Measurements from ENCODE around the gene OPA1.
A peak's percentile ranks its signal among the peaks of the same experiment; 100 is the strongest.
"Not testable (repeated sequence)": the region's sequence is repeated elsewhere in the genome, so short reads cannot be mapped to it uniquely, and the experiment has no call there.

Gene OPA1

DNA sequence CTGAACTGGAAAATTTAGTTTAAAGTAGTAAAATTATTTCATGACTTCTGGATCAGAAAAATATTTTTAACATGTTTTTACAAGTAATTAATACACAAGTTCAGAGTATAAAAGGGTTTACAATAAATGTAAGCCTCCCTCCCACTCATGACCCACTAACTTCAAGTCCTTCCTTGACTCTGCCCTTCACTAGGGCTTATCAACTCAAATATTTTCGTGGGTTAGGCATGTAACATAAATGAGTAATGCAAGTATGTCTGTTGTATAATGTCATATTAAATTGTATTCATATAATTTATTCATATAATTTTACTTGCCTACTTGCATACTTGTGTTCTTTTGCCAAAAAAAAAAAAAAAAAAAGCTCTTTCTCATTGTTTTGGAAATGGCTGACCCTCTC is 3.4 kb upstream of the OPA1 start:
- no peak for DNase-seq (ENCODE audit: low read depth)

DNA sequence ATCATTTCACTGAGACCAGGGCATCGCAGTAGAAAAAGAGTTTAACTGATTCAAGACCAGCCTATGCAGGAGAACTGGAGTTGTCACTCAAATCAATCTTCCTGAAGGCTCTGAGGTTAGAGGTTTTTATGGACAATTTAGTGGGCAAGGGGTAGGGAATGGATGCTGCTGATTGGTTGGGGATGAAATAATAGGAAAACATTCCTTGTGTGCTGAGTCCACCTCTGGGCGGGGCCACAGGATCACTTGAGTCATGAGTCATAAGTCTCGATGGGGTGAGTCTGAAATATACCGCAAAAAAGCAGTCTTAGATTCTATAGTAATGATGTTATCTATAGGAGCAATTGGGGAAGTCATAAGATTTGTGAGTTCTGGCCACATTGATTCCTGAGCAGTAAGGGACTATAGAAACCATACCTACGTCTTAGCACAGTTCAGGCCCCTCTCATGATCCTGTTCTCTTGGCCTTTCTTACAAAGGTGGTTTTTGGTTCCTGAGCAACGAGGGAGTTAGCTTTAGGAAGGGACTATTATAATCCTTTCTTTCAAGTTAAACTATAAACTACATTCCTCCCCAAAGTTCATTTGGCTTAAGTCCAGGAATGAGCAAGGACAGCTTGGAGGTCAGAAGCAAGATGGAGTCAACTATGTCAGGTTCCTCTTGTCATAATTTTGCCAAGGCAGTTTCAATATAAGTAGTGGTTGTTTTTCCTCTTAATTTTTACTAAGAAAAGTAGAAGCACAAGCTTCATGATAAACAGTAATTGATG is 2.7 kb upstream of the OPA1 start:
- DNase-seq (ENCODE audit: low read depth): no peak

DNA sequence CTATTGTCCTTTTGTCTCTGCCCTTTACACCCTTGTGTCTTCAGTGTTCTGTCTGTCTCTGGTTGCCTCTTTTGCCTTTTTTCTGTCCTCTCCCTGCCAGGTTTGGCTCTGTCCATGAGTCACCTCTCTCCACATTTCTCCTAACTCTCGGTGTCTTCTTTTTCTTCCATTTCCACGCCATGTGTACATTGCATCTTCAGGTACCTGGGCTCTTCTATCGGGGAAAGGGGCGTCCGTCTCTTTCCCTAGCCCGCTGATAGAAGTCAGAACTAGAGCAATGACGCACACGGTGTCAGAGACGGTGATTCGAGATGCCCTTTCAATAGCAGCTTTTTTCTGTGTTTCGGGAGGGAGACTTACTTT is 641 bp downstream of the OPA1 start:
- DNase-seq (ENCODE audit: low read depth): peak; percentile 4

DNA sequence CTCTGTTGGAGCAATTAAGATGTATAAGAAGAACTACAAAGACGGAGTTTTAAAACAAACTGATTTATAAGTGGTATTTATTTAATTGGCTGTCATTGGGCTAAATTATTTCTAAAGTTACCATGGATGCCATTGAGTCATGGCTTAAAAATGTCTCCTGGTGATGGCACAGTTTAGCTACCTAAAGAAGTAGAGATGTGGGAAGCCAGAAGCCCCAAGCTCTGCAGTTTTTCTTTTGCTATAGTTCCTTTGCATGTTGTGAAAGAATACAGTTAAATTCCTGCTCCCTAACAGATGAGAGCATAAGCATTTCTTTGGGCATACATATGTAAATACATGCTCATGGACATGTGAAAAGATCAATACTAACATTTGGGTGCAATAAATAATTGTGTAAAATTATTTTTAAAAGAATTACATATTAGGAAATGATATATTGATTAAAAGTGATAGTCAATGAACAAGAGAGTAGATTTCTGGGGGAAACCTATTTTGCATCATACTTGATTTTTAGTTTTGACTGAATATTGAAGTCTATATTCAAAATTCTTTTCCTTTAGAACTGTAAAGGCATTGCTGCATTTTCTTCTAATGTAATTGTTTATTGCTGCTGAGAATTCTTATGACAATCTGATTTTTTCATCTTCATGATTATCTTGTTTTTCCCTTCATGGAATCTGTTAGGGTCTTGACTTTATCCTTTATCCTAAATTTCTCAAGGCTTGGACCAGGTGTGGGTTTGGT is 2.1 kb downstream of the OPA1 start:
- no peak for DNase-seq (ENCODE audit: low read depth)

DNA sequence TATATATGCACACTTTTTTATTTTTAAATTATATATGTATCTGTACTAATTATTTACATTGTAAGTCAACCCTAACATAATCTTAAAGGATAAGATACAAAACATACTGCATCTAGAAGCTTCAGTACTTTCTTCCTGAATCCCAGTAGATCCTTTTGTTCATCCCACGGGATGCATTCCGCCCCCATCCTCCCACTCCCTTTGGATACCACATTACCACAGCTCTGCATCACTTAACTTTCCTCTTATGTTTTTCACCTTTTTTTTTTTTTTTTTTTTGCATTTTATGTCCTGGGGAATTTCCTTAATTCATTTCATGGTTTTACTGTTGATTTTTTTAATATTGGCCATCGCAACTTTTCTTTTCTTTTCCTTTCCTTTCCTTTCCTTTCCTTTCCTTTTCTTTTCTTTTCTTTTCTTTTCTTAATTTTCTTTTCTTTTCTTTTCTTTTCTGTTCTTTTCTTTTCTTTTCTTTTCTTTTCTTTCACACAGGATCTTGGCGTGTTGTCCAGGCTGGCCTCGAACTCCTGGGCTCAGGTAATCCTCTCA is 3.0 kb downstream of the OPA1 start:
- no peak for DNase-seq (ENCODE audit: low read depth)

DNA sequence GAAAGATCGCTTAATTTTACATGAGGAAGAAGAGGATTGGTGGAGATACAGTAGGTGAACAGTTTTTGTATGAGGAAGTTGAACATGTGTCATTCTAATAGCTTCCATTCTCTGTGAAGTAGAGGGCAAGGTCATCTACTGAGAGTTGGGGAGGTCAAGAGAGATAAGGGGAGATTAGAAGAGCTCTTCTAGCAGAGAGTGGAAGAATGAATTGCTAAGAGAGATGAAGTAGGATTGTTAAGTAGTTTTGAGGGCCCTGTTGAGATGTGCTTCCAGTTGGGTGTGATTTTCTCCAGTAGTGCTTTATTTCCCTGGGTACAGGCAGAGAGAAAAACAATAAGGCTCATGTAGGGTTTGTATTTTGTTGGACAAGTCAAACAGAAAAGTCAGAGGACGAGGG is 5.2 kb downstream of the OPA1 start:
- DNase-seq (ENCODE audit: low read depth): no peak

DNA sequence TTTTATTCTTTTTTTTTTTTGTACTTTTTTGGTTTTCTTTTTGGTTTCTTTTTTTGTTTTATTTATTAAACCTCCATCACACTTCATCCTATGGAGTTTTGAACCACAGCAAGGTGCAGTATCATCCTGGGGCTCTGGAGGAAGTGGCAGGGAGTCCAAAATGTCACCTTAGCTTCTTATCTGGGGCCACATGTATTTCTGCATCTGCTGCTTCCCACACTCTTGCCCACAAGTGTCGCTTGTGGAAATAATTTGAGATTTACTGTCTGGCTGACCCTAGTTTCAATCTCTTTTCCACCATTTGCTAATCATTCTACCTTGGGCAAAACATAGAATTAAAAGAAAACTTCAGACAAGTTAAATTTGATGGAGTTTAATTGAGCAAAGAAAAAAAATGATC is 6.4 kb downstream of the OPA1 start:
- no peak for DNase-seq (ENCODE audit: low read depth)

DNA sequence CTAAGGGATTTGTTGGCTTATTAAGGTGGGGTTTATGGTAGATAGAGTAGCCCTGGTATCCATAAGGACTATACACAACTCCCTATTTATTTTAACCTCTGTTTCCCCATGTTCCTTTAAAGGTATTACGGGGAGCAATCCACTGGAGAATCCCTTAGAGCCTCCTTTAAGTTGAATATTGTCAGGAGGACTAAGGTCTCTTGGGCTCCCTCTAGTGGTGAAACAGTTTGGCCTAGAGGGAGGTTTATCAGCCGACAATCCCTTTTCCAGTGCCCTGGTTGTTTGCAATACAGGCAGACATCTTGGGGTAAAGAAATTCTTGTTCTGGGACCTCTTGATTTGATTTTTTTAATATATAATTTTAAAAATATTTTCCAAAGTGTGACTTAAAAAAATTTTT is 12.9 kb downstream of the OPA1 start:
- DNase-seq (ENCODE audit: low read depth): peak; percentile 3

DNA sequence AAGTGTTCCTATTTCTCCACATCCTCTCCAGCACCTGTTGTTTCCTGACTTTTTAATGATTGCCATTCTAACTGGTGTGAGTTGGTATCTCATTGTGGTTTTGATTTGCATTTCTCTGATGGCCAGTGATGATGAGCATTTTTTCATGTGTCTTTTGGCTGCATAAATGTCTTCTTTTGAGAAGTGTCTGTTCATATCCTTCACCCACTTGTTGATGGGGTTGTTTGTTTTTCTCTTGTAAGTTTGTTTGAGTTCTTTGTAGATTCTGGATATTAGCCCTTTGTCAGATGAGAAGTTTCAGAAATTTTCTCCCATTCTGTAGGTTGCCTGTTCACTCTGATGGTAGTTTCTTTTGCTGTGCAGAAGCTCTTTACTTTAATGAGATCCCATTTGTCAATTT is 13.9 kb downstream of the OPA1 start:
- not testable (repeated sequence) for DNase-seq (ENCODE audit: low read depth)

DNA sequence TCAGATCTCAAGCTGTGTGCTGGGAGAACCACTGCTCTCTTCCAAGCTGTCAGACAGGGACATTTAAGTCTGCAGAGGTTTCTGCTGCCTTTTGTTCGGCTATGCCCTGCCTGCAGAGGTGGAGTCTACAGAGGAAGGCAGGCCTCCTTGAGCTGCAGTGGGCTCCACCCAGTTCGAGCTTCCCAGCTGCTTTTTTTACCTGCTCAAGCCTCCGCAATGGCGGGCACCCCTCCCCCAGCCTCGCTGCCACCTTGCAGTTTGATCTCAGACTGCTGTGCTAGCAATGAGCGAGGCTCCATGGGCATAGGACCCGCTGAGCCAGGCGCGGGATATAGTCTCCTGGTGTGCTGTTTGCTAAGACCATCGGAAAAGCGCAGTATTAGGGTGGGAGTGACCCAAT is 17.5 kb downstream of the OPA1 start:
- not testable (repeated sequence) for DNase-seq (ENCODE audit: low read depth)

DNA sequence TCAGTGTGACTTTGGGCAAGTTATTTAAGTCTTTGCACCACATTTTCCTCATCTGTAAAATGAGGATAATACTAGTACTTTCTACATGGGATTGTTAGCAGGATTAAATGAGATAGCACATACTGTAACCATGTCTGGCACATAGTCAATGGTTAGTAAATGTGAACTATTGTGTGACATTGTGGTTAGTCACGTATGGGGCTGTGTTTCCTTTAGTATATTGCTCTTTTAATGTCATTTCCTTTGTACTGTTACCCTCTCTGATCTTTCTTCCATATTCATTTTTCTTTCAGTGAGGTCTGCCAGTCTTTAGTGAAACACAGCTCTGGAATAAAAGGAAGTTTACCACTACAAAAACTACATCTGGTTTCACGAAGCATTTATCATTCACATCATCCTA is 21.4 kb downstream of the OPA1 start:
- DNase-seq (ENCODE audit: low read depth): no peak

DNA sequence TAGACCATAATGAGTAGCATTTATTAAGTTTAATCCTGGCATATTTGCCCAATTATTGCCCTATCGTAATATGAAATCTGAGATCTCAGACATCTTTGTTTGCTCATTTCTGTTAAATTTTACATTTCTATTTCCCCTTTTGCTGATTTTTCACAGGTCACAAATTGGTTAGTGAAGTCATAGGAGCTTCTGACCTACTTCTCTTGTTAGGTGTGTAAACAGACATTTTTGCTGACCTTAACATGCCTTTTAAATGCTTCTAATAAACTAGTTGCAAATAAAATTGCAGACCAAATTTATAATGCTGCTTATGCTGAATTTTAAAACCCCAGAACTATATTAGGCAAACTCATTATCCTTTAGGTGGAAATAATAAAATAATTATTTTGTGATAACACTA is 24.6 kb downstream of the OPA1 start:
- DNase-seq (ENCODE audit: low read depth): no peak

DNA sequence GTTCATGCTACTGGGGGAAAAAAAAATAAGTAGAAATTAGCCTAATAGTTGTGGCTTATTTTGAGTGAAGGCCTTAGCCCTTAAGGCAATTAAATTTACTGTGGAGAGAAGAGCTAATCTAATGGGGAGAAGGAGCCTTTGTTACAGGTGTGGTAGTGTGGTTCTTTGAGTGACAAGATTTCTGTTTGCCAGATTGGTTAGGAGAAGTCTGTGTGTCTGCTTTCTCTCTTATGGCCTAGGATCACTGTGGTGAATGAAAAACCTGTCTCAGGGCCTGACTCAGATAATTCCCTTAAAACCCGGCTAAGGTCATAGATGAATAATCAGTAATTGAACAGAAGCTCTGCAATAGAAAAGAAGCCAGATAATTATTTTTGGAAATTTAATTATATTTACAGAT is 27.0 kb downstream of the OPA1 start:
- DNase-seq (ENCODE audit: low read depth): no peak

DNA sequence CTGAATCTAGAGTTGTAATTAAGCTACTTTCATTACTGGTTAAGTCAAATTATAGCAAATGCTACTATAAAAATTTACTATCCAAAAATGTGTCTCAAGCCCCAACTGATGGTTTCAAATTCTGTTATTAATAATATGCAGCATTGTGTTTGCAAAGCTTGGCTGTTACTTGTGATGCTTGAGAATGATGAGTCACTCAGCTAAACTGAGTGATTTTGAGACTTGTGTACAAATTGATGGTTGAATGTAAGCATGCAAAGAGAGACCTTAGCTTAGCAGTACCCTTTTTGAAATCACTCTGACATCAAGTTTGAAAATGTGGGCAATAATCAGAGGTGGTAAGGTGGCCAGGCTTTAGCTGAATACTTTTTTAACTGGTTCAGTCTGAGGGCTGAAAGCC is 27.6 kb downstream of the OPA1 start:
- no peak for DNase-seq (ENCODE audit: low read depth)

DNA sequence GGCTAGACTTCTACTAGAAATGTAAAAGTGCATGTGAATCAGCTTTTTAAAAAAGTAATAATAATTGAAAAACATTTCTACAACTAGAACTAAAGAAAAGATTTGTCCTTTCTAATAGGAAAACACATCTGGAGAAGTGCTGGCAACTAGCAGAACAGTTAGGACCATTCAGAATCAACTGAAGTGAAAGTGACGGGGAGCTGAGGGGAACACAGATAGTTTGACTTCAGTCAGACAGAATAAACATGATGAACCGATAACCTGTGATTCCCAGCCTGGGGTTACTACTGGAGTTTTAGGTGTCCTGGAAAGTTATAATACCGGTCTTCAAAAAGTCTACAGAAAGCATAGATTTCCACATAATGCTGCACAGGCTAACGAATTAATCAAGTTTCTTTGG is 28.1 kb downstream of the OPA1 start:
- no peak for DNase-seq (ENCODE audit: low read depth)

DNA sequence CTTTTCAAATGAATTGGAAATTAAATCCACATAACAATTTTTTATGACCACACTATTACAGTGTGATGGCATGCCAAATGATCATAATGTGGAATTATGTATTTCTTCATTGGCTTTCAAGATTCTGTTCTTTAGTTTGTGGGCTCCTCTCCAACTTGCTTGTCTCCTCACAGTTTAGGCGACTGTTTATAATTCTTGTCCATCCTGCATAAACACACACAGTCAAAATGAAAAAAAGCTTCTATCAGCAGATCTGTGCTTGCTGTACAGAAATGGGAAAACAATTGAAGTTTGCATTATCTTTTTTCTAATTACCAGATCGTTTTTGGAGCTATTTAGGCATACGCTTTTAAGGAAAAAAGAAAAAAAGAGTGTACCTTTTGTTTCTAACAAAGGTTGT is 37.0 kb downstream of the OPA1 start:
- DNase-seq (ENCODE audit: low read depth): no peak

DNA sequence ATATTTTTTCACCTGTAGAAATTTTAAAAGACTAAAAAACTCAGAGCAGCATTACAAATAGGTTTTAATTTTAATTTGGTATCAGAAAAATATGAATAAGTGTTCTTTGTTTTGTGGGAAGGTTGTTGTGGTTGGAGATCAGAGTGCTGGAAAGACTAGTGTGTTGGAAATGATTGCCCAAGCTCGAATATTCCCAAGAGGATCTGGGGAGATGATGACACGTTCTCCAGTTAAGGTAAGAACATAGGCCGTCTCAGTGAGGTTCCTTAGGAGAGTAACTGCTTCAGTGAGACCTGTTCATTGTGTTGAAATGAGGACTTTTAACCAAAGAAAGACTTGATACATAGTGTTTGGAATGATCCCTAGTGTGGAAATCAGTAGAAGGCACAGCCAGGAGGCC is 44.8 kb downstream of the OPA1 start:
- DNase-seq (ENCODE audit: low read depth): no peak

DNA sequence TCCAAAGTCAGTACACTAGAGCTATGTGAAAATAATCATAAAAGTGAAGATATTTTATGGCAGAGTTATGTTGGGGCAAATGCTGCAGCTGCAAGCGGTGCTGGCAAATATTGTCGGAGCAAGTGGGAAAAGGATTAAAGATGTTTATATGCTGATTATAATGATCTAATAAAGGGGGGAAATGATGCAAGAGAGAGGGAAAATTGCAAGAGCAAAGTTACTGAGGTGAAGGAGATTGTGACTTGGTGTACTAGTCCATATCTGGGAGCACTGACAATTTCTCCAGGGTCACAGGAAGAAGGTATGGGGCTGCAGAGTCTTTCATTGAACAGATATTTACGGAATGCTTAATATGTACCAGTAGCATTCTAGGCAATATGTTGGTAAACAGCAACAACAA is 45.8 kb downstream of the OPA1 start:
- DNase-seq (ENCODE audit: low read depth): no peak

DNA sequence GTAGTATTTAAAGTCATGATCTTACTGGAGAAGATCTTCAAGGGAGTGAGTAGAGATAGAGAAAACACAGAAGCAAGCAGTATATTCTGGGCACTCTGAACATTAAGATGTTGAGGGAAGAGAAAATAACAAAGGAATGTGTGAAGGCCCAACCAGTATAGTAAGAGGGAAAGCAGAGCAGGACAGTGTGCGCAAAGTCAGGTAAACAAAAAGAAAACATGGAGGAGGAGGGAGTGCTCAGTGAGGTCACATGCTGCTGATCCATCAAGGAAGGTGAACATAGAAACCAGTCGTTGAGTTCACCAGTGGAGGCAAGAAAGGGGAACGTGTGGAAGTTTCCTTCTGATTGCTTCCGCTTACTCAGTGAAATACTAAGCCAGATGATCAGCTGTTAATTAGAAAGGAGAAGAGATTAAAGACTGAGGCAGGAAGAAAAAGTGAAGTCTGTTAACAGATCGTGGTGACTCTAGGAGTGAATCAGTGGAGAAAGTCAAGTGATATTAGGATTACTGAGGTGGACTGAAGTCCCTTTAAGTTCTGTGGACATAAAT is 47.2 kb downstream of the OPA1 start:
- no peak for DNase-seq (ENCODE audit: low read depth)

DNA sequence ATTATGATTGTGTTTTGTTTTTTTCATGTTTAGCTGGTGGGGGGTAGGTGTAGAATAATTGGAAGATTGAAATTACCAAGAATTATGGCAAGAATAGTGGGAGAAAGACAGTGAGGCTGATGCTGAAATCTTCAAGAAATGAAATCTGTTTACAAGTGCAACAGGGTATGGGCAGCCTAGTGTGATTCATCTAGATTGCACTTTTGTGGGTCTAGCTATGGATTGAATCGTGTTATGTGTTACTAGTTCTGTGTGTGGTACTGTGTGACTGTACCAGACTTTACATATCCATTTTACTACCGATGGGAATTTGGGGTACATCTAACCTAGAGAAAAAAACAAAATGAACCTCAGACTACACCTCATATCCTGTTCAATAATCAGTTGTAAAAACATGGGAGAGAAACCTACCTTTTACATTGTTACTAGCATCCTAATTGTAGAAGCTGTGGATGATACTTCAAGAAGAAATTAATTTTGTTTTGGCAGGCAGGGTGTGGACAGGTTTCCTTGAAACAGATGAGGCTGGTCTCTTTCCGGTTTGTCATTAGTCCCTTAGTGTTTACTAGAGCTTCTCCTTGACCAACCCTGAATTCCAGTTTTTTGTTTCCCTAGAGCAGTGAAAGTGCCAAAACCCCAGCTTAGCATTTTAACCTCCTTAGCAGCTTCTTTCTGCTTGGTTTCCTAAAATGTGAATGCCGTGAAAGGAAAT is 47.9 kb downstream of the OPA1 start:
- no peak for DNase-seq (ENCODE audit: low read depth)

DNA sequence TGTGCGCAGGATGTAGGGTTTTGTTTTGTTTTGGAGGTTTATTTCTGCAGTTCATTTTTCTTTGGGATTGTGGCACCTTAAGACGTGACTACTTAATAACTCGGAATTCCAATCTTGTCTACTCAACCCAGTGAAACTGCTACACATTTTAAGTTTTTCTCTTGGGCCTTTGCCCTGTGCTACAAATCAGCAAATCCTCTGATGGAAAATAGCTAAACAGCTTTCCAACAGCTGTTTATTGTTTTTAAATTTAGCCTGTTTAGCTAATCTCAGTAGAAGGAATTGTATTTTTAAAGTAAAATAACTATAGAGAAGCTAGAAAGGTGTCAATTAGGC is 48.4 kb downstream of the OPA1 start:
- DNase-seq (ENCODE audit: low read depth): no peak

DNA sequence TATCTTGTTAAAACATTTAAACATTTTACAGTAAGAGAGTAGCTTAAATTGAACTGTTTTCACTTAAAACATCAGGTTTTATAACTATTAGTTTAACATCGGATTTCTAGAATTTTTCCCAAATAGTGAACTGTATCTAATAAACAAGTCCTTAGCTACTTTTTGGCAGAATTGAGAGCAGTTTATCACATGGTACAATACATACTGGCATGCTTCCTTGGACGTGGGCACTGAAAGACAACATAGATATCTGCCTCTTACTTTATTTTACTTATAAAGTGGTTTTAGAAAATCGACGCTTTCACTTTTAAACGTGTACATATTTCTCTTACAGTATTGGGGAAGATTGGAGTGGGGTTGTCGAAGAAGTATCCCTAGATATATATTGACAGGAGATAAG is 52.8 kb downstream of the OPA1 start:
- DNase-seq (ENCODE audit: low read depth): no peak

DNA sequence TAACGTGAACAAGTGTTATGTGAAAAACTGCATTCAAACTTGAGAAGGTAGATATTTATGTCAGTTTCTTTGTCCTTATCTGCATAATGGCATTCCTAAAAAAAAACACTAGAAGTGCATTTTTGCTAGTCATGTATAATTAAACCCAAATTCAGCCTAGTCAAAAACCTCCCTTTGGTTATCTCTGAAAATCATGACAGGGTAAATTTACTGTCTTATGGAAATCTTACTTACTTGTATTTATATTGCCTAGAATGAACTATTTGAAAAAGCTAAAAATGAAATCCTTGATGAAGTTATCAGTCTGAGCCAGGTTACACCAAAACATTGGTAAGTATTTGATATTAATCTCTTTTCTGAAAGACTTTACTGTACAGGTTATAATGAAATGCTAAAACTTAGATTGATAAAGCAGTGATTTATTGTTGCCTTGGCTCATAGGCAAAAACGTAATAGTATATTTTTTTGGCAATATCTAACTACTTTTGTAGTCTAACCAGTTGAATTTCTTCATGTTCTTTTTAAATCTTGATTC is 55.6 kb downstream of the OPA1 start:
- DNase-seq (ENCODE audit: low read depth): no peak

Measured in T-helper 22 cell (primary cell).